Measurements from ENCODE around the gene BEGAIN.

The BEGAIN gene

GRCh38 chr14:100534528-100535286, 52.5 kb downstream of the BEGAIN start:
- H3K4me3 ChIP-seq (ENCODE audit: low read length) = no peak overlapping the region
- no peaks in the 10 kb centered on the region for H3K36me3 ChIP-seq (ENCODE audit: insufficient read depth, low read depth, low read length)
- H3K27ac ChIP-seq (ENCODE audit: low read length) = no peak overlapping the region
- no peaks in the 10 kb centered on the region for H3K27me3 ChIP-seq (ENCODE audit: insufficient read depth, low read length)
- H3K4me1 ChIP-seq (ENCODE audit: insufficient read depth, low read length) = no peaks in the 10 kb centered on the region
- H3K9ac ChIP-seq (ENCODE audit: low read depth, low read length) = no peak overlapping the region
- H3K9me3 ChIP-seq (ENCODE audit: insufficient read depth, low read depth, low read length) = no peaks in the 10 kb centered on the region

GRCh38 chr14:100533656-100534485, 53.3 kb downstream of the BEGAIN start:
- Histone ChIP-seq H3K36me3 (ENCODE audit: insufficient read depth, low read depth, low read length) (no peaks in the 10 kb centered on the region), H3K4me1 (ENCODE audit: insufficient read depth, low read length) (no peaks in the 10 kb centered on the region), H3K27me3 (ENCODE audit: insufficient read depth, low read length) (no peaks in the 10 kb centered on the region), H3K27ac (ENCODE audit: low read length) (no peak overlapping the region), H3K4me3 (ENCODE audit: low read length) (no peak overlapping the region), H3K9me3 (ENCODE audit: insufficient read depth, low read depth, low read length) (no peaks in the 10 kb centered on the region), H3K9ac (ENCODE audit: low read depth, low read length) (no peak overlapping the region)

GRCh38 chr14:100532906-100533655, 54.1 kb downstream of the BEGAIN start:
- Histone ChIP-seq H3K36me3 (ENCODE audit: insufficient read depth, low read depth, low read length) (no peaks in the 10 kb centered on the region), H3K9me3 (ENCODE audit: insufficient read depth, low read depth, low read length) (no peaks in the 10 kb centered on the region), H3K4me1 (ENCODE audit: insufficient read depth, low read length) (no peaks in the 10 kb centered on the region), H3K27me3 (ENCODE audit: insufficient read depth, low read length) (no peaks in the 10 kb centered on the region), H3K4me3 (ENCODE audit: low read length) (no peak overlapping the region), H3K9ac (ENCODE audit: low read depth, low read length) (no peak overlapping the region), H3K27ac (ENCODE audit: low read length) (no peak overlapping the region)

GRCh38 chr14:100532154-100532861, 54.9 kb downstream of the BEGAIN start:
- no peak overlapping the region for H3K27ac ChIP-seq (ENCODE audit: low read length)

GRCh38 chr14:100531152-100532121, 55.8 kb downstream of the BEGAIN start:
- H3K9me3 ChIP-seq (ENCODE audit: insufficient read depth, low read depth, low read length) = no peaks in the 10 kb centered on the region
- no peaks in the 10 kb centered on the region for H3K4me1 ChIP-seq (ENCODE audit: insufficient read depth, low read length)
- no peak overlapping the region for H3K9ac ChIP-seq (ENCODE audit: low read depth, low read length)
- peaks cover 5% of the 10 kb centered on the region; the same call in 1 of the 2 replicates for H3K36me3 ChIP-seq (ENCODE audit: insufficient read depth, low read depth, low read length)
- H3K27ac ChIP-seq (ENCODE audit: low read length) = no peak overlapping the region
- no peaks in the 10 kb centered on the region for H3K27me3 ChIP-seq (ENCODE audit: insufficient read depth, low read length)
- no peak overlapping the region for H3K4me3 ChIP-seq (ENCODE audit: low read length)

More at GRCh38 chr14:100532154-100532861, 54.9 kb downstream of the BEGAIN start:
- Histone ChIP-seq H3K9ac (ENCODE audit: low read depth, low read length) (no peak overlapping the region), H3K27me3 (ENCODE audit: insufficient read depth, low read length) (no peaks in the 10 kb centered on the region), H3K4me3 (ENCODE audit: low read length) (no peak overlapping the region), H3K9me3 (ENCODE audit: insufficient read depth, low read depth, low read length) (no peaks in the 10 kb centered on the region), H3K4me1 (ENCODE audit: insufficient read depth, low read length) (no peaks in the 10 kb centered on the region), H3K36me3 (ENCODE audit: insufficient read depth, low read depth, low read length) (no peaks in the 10 kb centered on the region)

- Histone ChIP-seq H3K4me3 (ENCODE audit: low read length) (no peak overlapping the region), H3K27ac (ENCODE audit: low read length) (no peak overlapping the region), H3K36me3 (ENCODE audit: insufficient read depth, low read depth, low read length) (peaks cover 6% of the 10 kb centered on the region; the same call in 1 of the 2 replicates), H3K27me3 (ENCODE audit: insufficient read depth, low read length) (no peaks in the 10 kb centered on the region), H3K4me1 (ENCODE audit: insufficient read depth, low read length) (no peaks in the 10 kb centered on the region), H3K9ac (ENCODE audit: low read depth, low read length) (no peak overlapping the region), H3K9me3 (ENCODE audit: insufficient read depth, low read depth, low read length) (no peaks in the 10 kb centered on the region)
Measured at GRCh38 chr14:100530270-100531072, 56.7 kb downstream of the BEGAIN start.

- Histone ChIP-seq H3K4me3 (ENCODE audit: low read length) (no peak overlapping the region), H3K27ac (ENCODE audit: low read length) (no peak overlapping the region), H3K27me3 (ENCODE audit: insufficient read depth, low read length) (no peaks in the 10 kb centered on the region), H3K36me3 (ENCODE audit: insufficient read depth, low read depth, low read length) (peaks cover 6% of the 10 kb centered on the region; the same call in 1 of the 2 replicates), H3K9me3 (ENCODE audit: insufficient read depth, low read depth, low read length) (no peaks in the 10 kb centered on the region), H3K4me1 (ENCODE audit: insufficient read depth, low read length) (no peaks in the 10 kb centered on the region), H3K9ac (ENCODE audit: low read depth, low read length) (no peak overlapping the region)
Measured at GRCh38 chr14:100529561-100530031, 57.6 kb downstream of the BEGAIN start.

- Histone ChIP-seq H3K4me1 (ENCODE audit: insufficient read depth, low read length) (no peaks in the 10 kb centered on the region), H3K36me3 (ENCODE audit: insufficient read depth, low read depth, low read length) (peaks cover 6% of the 10 kb centered on the region; the same call in 1 of the 2 replicates), H3K27ac (ENCODE audit: low read length) (no peak overlapping the region), H3K27me3 (ENCODE audit: insufficient read depth, low read length) (no peaks in the 10 kb centered on the region), H3K9ac (ENCODE audit: low read depth, low read length) (no peak overlapping the region), H3K9me3 (ENCODE audit: insufficient read depth, low read depth, low read length) (no peaks in the 10 kb centered on the region), H3K4me3 (ENCODE audit: low read length) (no peak overlapping the region)
Measured at GRCh38 chr14:100528962-100529560, 58.2 kb downstream of the BEGAIN start.

GRCh38 chr14:100526632-100527031, 60.6 kb downstream of the BEGAIN start:
- Histone ChIP-seq H3K27ac (ENCODE audit: low read length) (no peak overlapping the region), H3K9ac (ENCODE audit: low read depth, low read length) (no peak overlapping the region), H3K4me3 (ENCODE audit: low read length) (no peak overlapping the region), H3K27me3 (ENCODE audit: insufficient read depth, low read length) (no peaks in the 10 kb centered on the region), H3K9me3 (ENCODE audit: insufficient read depth, low read depth, low read length) (no peaks in the 10 kb centered on the region), H3K36me3 (ENCODE audit: insufficient read depth, low read depth, low read length) (peaks cover 6% of the 10 kb centered on the region; the same call in 1 of the 2 replicates), H3K4me1 (ENCODE audit: insufficient read depth, low read length) (no peaks in the 10 kb centered on the region)

Measured in iPS-20b (cell line).